PC-3 (cell line): Measurements from ENCODE around the gene PPP1R2.

Source experiments
- EZH2 ChIP-seq: fragments of 300-600 bp; sonication (generic); IDR thresholded peaks from one replicate; pipeline ENCODE4 v1.6.1; 2017; ENCODE audit warnings: antibody characterized with exemption, mild to moderate bottlenecking, low read length; ENCODE audit not compliant: unreplicated experiment
- EZH2phosphoT487 ChIP-seq: fragments of 300-600 bp; sonication (generic); IDR thresholded peaks from 2 replicates; pipeline ENCODE4 v1.6.1; 2018; ENCODE audit warnings: mild to moderate bottlenecking, antibody characterized with exemption, low read length, borderline replicate concordance
- TF ChIP-seq, protein P1 (sequence below): fragments of 300-600 bp; sonication (generic); conservative IDR thresholded peaks from 2 replicates; pipeline ENCODE4 v1.5.1; 2017; ENCODE audit warnings: antibody characterized with exemption, low read depth, mild to moderate bottlenecking, low read length

DNA sequence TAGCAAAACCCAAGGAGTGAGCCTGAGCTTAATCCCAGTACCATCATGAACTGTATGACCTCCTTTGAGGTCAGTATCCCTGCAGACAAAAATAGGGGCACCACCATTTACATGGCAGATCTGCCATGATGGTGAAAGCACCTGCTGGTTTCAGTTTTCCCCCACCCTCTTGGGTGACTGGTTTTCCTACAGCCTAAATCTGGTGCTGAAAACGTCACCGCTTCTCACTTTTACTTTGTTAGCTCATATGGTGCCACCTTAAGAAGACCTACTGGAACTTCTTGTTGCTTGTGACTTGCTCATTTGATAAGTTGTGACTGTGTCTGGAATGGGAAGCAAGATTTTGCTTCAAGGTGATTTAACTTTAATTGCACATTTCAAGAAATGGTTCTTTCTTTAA, 5.1 kb downstream of the PPP1R2 start:
- TF ChIP-seq, protein P1, sequence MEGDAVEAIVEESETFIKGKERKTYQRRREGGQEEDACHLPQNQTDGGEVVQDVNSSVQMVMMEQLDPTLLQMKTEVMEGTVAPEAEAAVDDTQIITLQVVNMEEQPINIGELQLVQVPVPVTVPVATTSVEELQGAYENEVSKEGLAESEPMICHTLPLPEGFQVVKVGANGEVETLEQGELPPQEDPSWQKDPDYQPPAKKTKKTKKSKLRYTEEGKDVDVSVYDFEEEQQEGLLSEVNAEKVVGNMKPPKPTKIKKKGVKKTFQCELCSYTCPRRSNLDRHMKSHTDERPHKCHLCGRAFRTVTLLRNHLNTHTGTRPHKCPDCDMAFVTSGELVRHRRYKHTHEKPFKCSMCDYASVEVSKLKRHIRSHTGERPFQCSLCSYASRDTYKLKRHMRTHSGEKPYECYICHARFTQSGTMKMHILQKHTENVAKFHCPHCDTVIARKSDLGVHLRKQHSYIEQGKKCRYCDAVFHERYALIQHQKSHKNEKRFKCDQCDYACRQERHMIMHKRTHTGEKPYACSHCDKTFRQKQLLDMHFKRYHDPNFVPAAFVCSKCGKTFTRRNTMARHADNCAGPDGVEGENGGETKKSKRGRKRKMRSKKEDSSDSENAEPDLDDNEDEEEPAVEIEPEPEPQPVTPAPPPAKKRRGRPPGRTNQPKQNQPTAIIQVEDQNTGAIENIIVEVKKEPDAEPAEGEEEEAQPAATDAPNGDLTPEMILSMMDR, result no peak
- TF ChIP-seq EZH2 (no peak), EZH2phosphoT487 (no peak)
